Measurements from ENCODE around the gene CNOT6L.
A peak's percentile ranks its signal among the peaks of the same experiment; 100 is the strongest.
"Not testable (repeated sequence)": the region's sequence is repeated elsewhere in the genome, so short reads cannot be mapped to it uniquely, and the experiment has no call there.

Gene CNOT6L

GRCh38 chr4:77818602-77819403 is at the start of gene CNOT6L:
Gene CNOT6L, minus strand, starts transcription at chr4:77819368. Its CDS starts 60 bp downstream, at chr4:77819308.
- no peaks in the 10 kb centered on the region for H3K9me3 ChIP-seq (ENCODE audit: control insufficient read depth, insufficient read depth, low read length)
- H3K4me1 ChIP-seq (ENCODE audit: control insufficient read depth, low read length), result peaks cover 55% of the 10 kb centered on the region
- H3K27ac ChIP-seq (ENCODE audit: low read depth, low read length), result peak within 1 kb of the TSS; percentile 84
- no peaks in the 10 kb centered on the region for H3K27me3 ChIP-seq (ENCODE audit: control insufficient read depth, low read length)
- H3K4me3 ChIP-seq (ENCODE audit: low read length), result peak within 1 kb of the TSS; percentile 97
- H4K20me1 ChIP-seq (ENCODE audit: control insufficient read depth, insufficient read depth, low read depth, low read length), result peaks cover 26% of the 10 kb centered on the region
- H3K79me2 ChIP-seq (ENCODE audit: control insufficient read depth, low read length), result peaks cover 69% of the 10 kb centered on the region
- TF ChIP-seq EZH2phosphoT487 (IDR thresholded peaks at IDR 0.05; ENCODE audit: borderline replicate concordance, low read length), result no peak
- no peak for TF ChIP-seq CTCF (IDR thresholded peaks at IDR 0.05; ENCODE audit: low read depth, low read length, poor library complexity, severe bottlenecking)
- peaks cover 29% of the 10 kb centered on the region for H3K36me3 ChIP-seq (ENCODE audit: control insufficient read depth, low read length)
- H3F3A ChIP-seq (ENCODE audit: control insufficient read depth, insufficient read depth), result peaks cover 11% of the 10 kb centered on the region
- H3K4me2 ChIP-seq (ENCODE audit: low read length), result peak within 1 kb of the TSS; percentile 92
- no peaks in the 10 kb centered on the region for H3K9me2 ChIP-seq (replicated peaks; ENCODE audit: control insufficient read depth, low read length)

GRCh38 chr4:77865259-77865658 is 46.1 kb upstream of the CNOT6L start:
- Histone ChIP-seq H3K4me2 (ENCODE audit: low read length) (no peak overlapping the region), H3K36me3 (ENCODE audit: control insufficient read depth, low read length) (peaks cover 22% of the 10 kb centered on the region), H4K20me1 (ENCODE audit: control insufficient read depth, insufficient read depth, low read depth, low read length) (no peaks in the 10 kb centered on the region), H3F3A (ENCODE audit: control insufficient read depth, insufficient read depth) (0 out of 2 replicates have a peak, but pooled peaks cover 2% of the 10 kb centered on the region), H3K4me1 (ENCODE audit: control insufficient read depth, low read length) (peaks cover 27% of the 10 kb centered on the region), H3K79me2 (ENCODE audit: control insufficient read depth, low read length) (peaks cover 72% of the 10 kb centered on the region), H3K9me2 (replicated peaks; ENCODE audit: control insufficient read depth, low read length) (no peaks in the 10 kb centered on the region), H3K27ac (ENCODE audit: low read depth, low read length) (no peak overlapping the region), H3K9me3 (ENCODE audit: control insufficient read depth, insufficient read depth, low read length) (no peaks in the 10 kb centered on the region), H3K27me3 (ENCODE audit: control insufficient read depth, low read length) (no peaks in the 10 kb centered on the region), H3K4me3 (ENCODE audit: low read length) (no peak overlapping the region)
- TF ChIP-seq CTCF (IDR thresholded peaks at IDR 0.05; ENCODE audit: low read depth, low read length, poor library complexity, severe bottlenecking) (no peak), EZH2phosphoT487 (IDR thresholded peaks at IDR 0.05; ENCODE audit: borderline replicate concordance, low read length) (no peak)

- not testable (repeated sequence) for H3K9me2 ChIP-seq (replicated peaks; ENCODE audit: control insufficient read depth, low read length); H3F3A ChIP-seq (ENCODE audit: control insufficient read depth, insufficient read depth); H4K20me1 ChIP-seq (ENCODE audit: control insufficient read depth, insufficient read depth, low read depth, low read length); H3K9me3 ChIP-seq (ENCODE audit: control insufficient read depth, insufficient read depth, low read length); H3K27me3 ChIP-seq (ENCODE audit: control insufficient read depth, low read length)
- H3K36me3 ChIP-seq (ENCODE audit: control insufficient read depth, low read length), result peaks cover 19% of the 10 kb centered on the region
- peaks cover 53% of the 10 kb centered on the region for H3K79me2 ChIP-seq (ENCODE audit: control insufficient read depth, low read length)
- peak overlapping the region; percentile 87 for H3K27ac ChIP-seq (ENCODE audit: low read depth, low read length)
- H3K4me1 ChIP-seq (ENCODE audit: control insufficient read depth, low read length), result peaks cover 24% of the 10 kb centered on the region
- H3K4me3 ChIP-seq (ENCODE audit: low read length), result peak overlapping the region; percentile 86
- H3K4me2 ChIP-seq (ENCODE audit: low read length), result peak overlapping the region; percentile 79
Observed at GRCh38 chr4:77863341-77863740, 44.2 kb upstream of the CNOT6L start.

GRCh38 chr4:77862478-77863216 is 43.5 kb upstream of the CNOT6L start, which contains the start of gene MRPL1:
Gene MRPL1, plus strand, starts transcription at chr4:77862830. Its CDS starts 19 bp downstream, at chr4:77862849.
- peak; percentile 42 for TF ChIP-seq CTCF (IDR thresholded peaks at IDR 0.05; ENCODE audit: low read depth, low read length, poor library complexity, severe bottlenecking)
- no peak for TF ChIP-seq EZH2phosphoT487 (IDR thresholded peaks at IDR 0.05; ENCODE audit: borderline replicate concordance, low read length)
- Histone ChIP-seq H4K20me1 (ENCODE audit: control insufficient read depth, insufficient read depth, low read depth, low read length) (no peaks in the 10 kb centered on the region), H3F3A (ENCODE audit: control insufficient read depth, insufficient read depth) (0 out of 2 replicates have a peak, but pooled peaks cover 2% of the 10 kb centered on the region), H3K4me3 (ENCODE audit: low read length) (peak within 1 kb of the TSS; percentile 86), H3K9me3 (ENCODE audit: control insufficient read depth, insufficient read depth, low read length) (no peaks in the 10 kb centered on the region), H3K4me2 (ENCODE audit: low read length) (peak within 1 kb of the TSS; percentile 79), H3K79me2 (ENCODE audit: control insufficient read depth, low read length) (peaks cover 47% of the 10 kb centered on the region), H3K36me3 (ENCODE audit: control insufficient read depth, low read length) (peaks cover 19% of the 10 kb centered on the region), H3K4me1 (ENCODE audit: control insufficient read depth, low read length) (peaks cover 23% of the 10 kb centered on the region), H3K27me3 (ENCODE audit: control insufficient read depth, low read length) (no peaks in the 10 kb centered on the region), H3K9me2 (replicated peaks; ENCODE audit: control insufficient read depth, low read length) (no peaks in the 10 kb centered on the region), H3K27ac (ENCODE audit: low read depth, low read length) (peak within 1 kb of the TSS; percentile 87)

Measured in DOHH2 (cell line).